Measurements from ENCODE around the gene YTHDF2. TPM values are rescaled to one million over a fixed set of nuclear protein-coding genes. Genes with fewer than 3 reads are reported as not detected.

YTHDF2 gene
- polyA plus RNA-seq, 1 experiment, result 85.1 TPM

Small RNA genes lying within 50 kb of the gene (small RNA-seq; reads per million reads assigned to genes)
- gene RF00422 (ENCODE audit: insufficient read length, low read depth), result not detected

Other genes starting within 250 kb of the YTHDF2 start
- 22.4 and 24.0 TPM in 2 replicates for gene RCC1, start 230.9 kb upstream of the YTHDF2 start, polyA plus RNA-seq (2011; rRNA removed)
- 29.4 and 30.1 TPM in 2 replicates for gene TRNAU1AP, start 183.9 kb upstream of the YTHDF2 start, polyA plus RNA-seq (2011; rRNA removed)
- gene RAB42, start 144.7 kb upstream of the YTHDF2 start, polyA plus RNA-seq (2011; rRNA removed), result 3.4 and 3.7 TPM in 2 replicates
- 50.2 and 54.2 TPM in 2 replicates for gene TAF12, start 93.9 kb upstream of the YTHDF2 start, polyA plus RNA-seq (2011; rRNA removed)
- not detected in 2 replicates for gene RNU11, start 88.3 kb upstream of the YTHDF2 start, polyA plus RNA-seq (2011; rRNA removed)
- 6.2 and 6.5 TPM in 2 replicates for gene GMEB1, start 68.2 kb upstream of the YTHDF2 start, polyA plus RNA-seq (2011; rRNA removed)
- gene OPRD1, start 75.2 kb downstream of the YTHDF2 start, polyA plus RNA-seq (2011; rRNA removed), result not detected in 2 replicates
- gene EPB41, start 177.6 kb downstream of the YTHDF2 start, polyA plus RNA-seq (2011; rRNA removed), result 6.5 and 7.8 TPM in 2 replicates

Data from AG04450 (cell line).